ENCODE data around the gene ZNF558. TPM values are rescaled to one million over a fixed set of nuclear protein-coding genes. Genes with fewer than 3 reads are reported as not detected.

The ZNF558 gene
- total and polyA plus RNA-seq, 7 donors: 2.1 to 55.1 (median 23.2) TPM

DNA sequence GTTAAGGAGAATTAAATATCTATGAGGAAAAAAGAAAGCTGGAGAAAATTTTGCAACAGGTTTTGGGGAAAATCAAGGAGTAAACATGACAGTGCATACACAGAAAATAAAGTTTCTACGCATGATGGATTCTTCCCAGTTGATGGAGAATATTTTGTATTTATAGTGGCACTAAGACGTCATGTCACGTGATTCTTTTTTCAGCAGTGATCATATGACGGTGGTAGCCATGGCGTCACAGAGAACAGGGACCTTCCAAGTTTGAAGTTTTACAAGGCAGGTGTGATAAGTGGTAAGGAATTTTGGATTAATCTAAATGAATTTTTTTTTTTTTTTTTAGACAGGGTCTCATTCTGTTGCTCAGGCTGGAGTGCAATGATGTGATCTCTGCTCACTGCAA, 8.6 kb upstream of the ZNF558 start:
- DNase-seq: no peak
- Histone ChIP-seq H3K4me1 (no peaks in the 10 kb centered on the region), H3K27ac (no peak overlapping the region), H3K4me3 (no peak overlapping the region), H3K9me3 (no peaks in the 10 kb centered on the region), H3K36me3 (no peaks in the 10 kb centered on the region), H3K27me3 (no peaks in the 10 kb centered on the region)
- whole genome bisulfite sequencing, 2 donors: 87 to 90% methylated on average over 5 of the region's 5 CpGs
- TF ChIP-seq, protein P1, sequence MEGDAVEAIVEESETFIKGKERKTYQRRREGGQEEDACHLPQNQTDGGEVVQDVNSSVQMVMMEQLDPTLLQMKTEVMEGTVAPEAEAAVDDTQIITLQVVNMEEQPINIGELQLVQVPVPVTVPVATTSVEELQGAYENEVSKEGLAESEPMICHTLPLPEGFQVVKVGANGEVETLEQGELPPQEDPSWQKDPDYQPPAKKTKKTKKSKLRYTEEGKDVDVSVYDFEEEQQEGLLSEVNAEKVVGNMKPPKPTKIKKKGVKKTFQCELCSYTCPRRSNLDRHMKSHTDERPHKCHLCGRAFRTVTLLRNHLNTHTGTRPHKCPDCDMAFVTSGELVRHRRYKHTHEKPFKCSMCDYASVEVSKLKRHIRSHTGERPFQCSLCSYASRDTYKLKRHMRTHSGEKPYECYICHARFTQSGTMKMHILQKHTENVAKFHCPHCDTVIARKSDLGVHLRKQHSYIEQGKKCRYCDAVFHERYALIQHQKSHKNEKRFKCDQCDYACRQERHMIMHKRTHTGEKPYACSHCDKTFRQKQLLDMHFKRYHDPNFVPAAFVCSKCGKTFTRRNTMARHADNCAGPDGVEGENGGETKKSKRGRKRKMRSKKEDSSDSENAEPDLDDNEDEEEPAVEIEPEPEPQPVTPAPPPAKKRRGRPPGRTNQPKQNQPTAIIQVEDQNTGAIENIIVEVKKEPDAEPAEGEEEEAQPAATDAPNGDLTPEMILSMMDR (IDR thresholded peaks at IDR 0.05): no peak
- TF ChIP-seq POLR2AphosphoS5 (IDR thresholded peaks at IDR 0.05) (no peak), EP300 (IDR thresholded peaks at IDR 0.05) (no peak), POLR2A (IDR thresholded peaks at IDR 0.05) (no peak)
- intact Hi-C loops (cut with DNase I): no loop called here

DNA sequence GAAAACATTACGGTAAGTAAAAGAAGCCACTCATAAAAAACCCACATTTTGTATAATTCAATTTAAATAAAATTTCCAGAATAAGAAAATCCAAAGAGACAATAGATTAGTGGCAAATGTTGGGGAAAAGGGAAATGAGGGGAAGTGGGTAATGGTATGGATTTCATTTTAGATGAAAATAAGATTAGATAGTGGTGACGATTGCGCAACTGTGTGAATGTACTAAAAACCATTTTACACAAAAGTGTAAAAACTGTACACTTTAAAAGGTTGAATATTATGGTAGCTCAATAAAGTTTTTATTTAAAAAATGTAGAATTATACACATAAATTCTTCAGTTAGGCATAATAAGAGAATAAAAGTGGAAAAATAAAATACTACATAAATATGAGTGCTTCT, 3.8 kb upstream of the ZNF558 start:
- no peak for DNase-seq
- TF ChIP-seq EP300 (IDR thresholded peaks at IDR 0.05) (no peak), POLR2A (IDR thresholded peaks at IDR 0.05) (no peak), POLR2AphosphoS5 (IDR thresholded peaks at IDR 0.05) (no peak)
- TF ChIP-seq, protein P1 (IDR thresholded peaks at IDR 0.05): no peak
- 95 to 96% methylated on average over 3 of the region's 3 CpGs for WGBS, 2 donors
- peaks cover 0 to 10% (median 6%) of the 10 kb centered on the region in 4 donors for H3K4me1 ChIP-seq
- no peaks in the 10 kb centered on the region for H3K9me3 ChIP-seq
- H3K4me3 ChIP-seq: no peak overlapping the region
- H3K36me3 ChIP-seq: peaks cover 0 to 3% (median 0%) of the 10 kb centered on the region in 4 donors
- no peak overlapping the region for H3K27ac ChIP-seq
- intact Hi-C loops (cut with DNase I): loop anchor here (10.0 kb wide), 2 partner anchors 479 to 911 kb away; partner anchors contain the start of genes CTXN1 and SNAPC2
- H3K27me3 ChIP-seq: no peaks in the 10 kb centered on the region

DNA sequence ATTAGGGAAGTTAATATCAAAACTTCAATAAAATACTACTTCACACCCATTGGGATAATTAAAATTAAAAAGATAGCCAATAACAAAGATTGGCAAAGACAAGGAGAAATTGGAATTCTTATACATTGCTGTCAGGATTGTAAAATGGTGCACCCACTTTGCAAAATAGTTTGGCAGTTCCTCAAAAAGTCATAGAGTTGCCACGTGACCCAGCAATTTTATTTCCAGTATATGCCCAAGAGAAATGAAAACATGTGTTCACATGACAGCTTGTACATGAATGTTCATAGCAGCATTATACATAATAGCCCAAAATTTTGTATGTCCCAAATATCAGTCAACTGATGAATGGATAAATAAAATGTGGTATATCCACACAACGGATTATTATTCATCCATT, 3.3 kb upstream of the ZNF558 start:
- WGBS, 2 donors: 49 to 68% methylated on average over 2 of the region's 2 CpGs
- DNase-seq: no peak
- H3K9me3 ChIP-seq: no peaks in the 10 kb centered on the region
- intact Hi-C loops (cut with DNase I): loop anchor here (10.0 kb wide), 2 partner anchors 479 to 911 kb away; partner anchors contain the start of genes CTXN1 and SNAPC2
- no peaks in the 10 kb centered on the region for H3K27me3 ChIP-seq
- H3K36me3 ChIP-seq: peaks cover 0 to 7% (median 0%) of the 10 kb centered on the region in 4 donors
- H3K27ac ChIP-seq: no peak overlapping the region
- H3K4me3 ChIP-seq: no peak overlapping the region
- H3K4me1 ChIP-seq: peaks cover 0 to 15% (median 10%) of the 10 kb centered on the region in 4 donors
- TF ChIP-seq POLR2A (IDR thresholded peaks at IDR 0.05) (no peak), EP300 (IDR thresholded peaks at IDR 0.05) (no peak), POLR2AphosphoS5 (IDR thresholded peaks at IDR 0.05) (no peak)
- TF ChIP-seq, protein P1 (IDR thresholded peaks at IDR 0.05): no peak

- DNase-seq: no peak
- Histone ChIP-seq H3K27ac (peak overlapping the region; percentile 90 to 98 (median 94)), H3K36me3 (peaks cover 0 to 42% (median 0%) of the 10 kb centered on the region in 4 donors), H3K4me3 (peak overlapping the region; percentile 77 to 92 (median 82)), H3K27me3 (no peaks in the 10 kb centered on the region), H3K9me3 (no peaks in the 10 kb centered on the region), H3K4me1 (peaks cover 0 to 20% (median 11%) of the 10 kb centered on the region in 4 donors)
- TF ChIP-seq POLR2AphosphoS5 (IDR thresholded peaks at IDR 0.05) (no peak), POLR2A (IDR thresholded peaks at IDR 0.05) (no peak)
- 0 to 1% methylated on average over 16 of the region's 16 CpGs for WGBS, 2 donors
- intact Hi-C loops (cut with DNase I): loop anchor here (2.0 to 10.0 kb wide), 6 partner anchors 246 to 1001 kb away; partner anchors contain the start of genes CTXN1, NDUFA7, RPS28 and SNAPC2
Observed at GRCh38 chr19:8831832-8832131, 322 bp downstream of the ZNF558 start.

- H3K27ac ChIP-seq: peak overlapping the region; percentile 90 to 98 (median 94)
- H3K27me3 ChIP-seq: no peaks in the 10 kb centered on the region
- intact Hi-C loops (cut with DNase I): loop anchor here (5.0 to 10.0 kb wide), 5 partner anchors 246 to 1001 kb away; partner anchors contain the start of genes CTXN1, NDUFA7, RPS28 and SNAPC2
- peaks cover 0 to 20% (median 11%) of the 10 kb centered on the region in 4 donors for H3K4me1 ChIP-seq
- no peaks in the 10 kb centered on the region for H3K9me3 ChIP-seq
- 69 to 71% methylated on average over 6 of the region's 6 CpGs for WGBS, 2 donors
- TF ChIP-seq EP300 (IDR thresholded peaks at IDR 0.05) (no peak), POLR2A (IDR thresholded peaks at IDR 0.05) (no peak), POLR2AphosphoS5 (IDR thresholded peaks at IDR 0.05) (no peak)
- TF ChIP-seq, protein P1 (IDR thresholded peaks at IDR 0.05): no peak
- peaks cover 0 to 46% (median 0%) of the 10 kb centered on the region in 4 donors for H3K36me3 ChIP-seq
- H3K4me3 ChIP-seq: peak overlapping the region; percentile 77 to 92 (median 82)
- no peak for DNase-seq
Observed at GRCh38 chr19:8831373-8831772, 731 bp downstream of the ZNF558 start.
